K562 (cell line): Measurements from ENCODE around the gene POP7. TPM values are rescaled to one million over a fixed set of nuclear protein-coding genes. Genes with fewer than 3 reads are reported as not detected.

Experiments
- BACH1 ChIP-seq: fragments of 200-800 bp; sonication (Bioruptor generic); IDR thresholded peaks from 2 replicates; pipeline ENCODE4 v1.6.1; 2016; ENCODE audit warnings: missing genetic modification characterization, missing compliant biosample characterization
- FOXP1 ChIP-seq: sonication (generic); formaldehyde crosslinking; IDR thresholded peaks from 2 replicates; pipeline ENCODE4 v1.8.0; 2022; ENCODE audit warnings: mild to moderate bottlenecking, missing genetic modification reagents
- HCFC1 ChIP-seq: IDR thresholded peaks from 2 replicates; pipeline ENCODE4 v1.6.1; 2012; ENCODE audit warnings: low read depth, low read length, improper control_type of control experiment
- HEY1 ChIP-seq: fragments of 250-450 bp; sonication (Bioruptor Pico); IDR thresholded peaks from 2 replicates; pipeline ENCODE4 v1.5.0; 2020; ENCODE audit warnings: mild to moderate bottlenecking, moderate library complexity, borderline replicate concordance
- KLF10 ChIP-seq: fragments of 250-450 bp; sonication (Bioruptor Pico); IDR thresholded peaks from 2 replicates; pipeline ENCODE4 v1.6.1; 2021; ENCODE audit warnings: matching md5 sums
- MCM2 ChIP-seq: fragments of 450-650 bp; IDR thresholded peaks from 2 replicates; pipeline ENCODE4 v1.6.1; 2017; ENCODE audit warnings: low read depth, mild to moderate bottlenecking
- MEF2D ChIP-seq: conservative IDR thresholded peaks from 2 replicates; pipeline ENCODE4 v1.6.1; 2016; ENCODE audit warnings: low read depth, missing genetic modification characterization, missing compliant biosample characterization
- NFRKB ChIP-seq: fragments of 450-650 bp; IDR thresholded peaks from 2 replicates; pipeline ENCODE4 v1.6.1; 2016; ENCODE audit warnings: low read depth
- NR2C2 ChIP-seq, 2 experiments: fragments of 200-800 bp in 1 of 2; sonication (Bioruptor generic) in 1 of 2; sonication (generic) in 1 of 2; formaldehyde crosslinking in 1 of 2; IDR thresholded peaks; 2 replicates each; pipeline versions ENCODE4 v1.6.1 to v1.8.0; 2016 to 2022; ENCODE audit warnings: mild to moderate bottlenecking in 1 of 2, missing compliant biosample characterization in 1 of 2, missing genetic modification characterization in 1 of 2, missing genetic modification reagents in 1 of 2
- NUFIP1 ChIP-seq: fragments of 450-650 bp; IDR thresholded peaks from 2 replicates; pipeline ENCODE4 v1.6.1; 2018; ENCODE audit not compliant: partially characterized antibody
- POLR3A ChIP-seq: IDR thresholded peaks from 2 replicates; pipeline ENCODE4 v1.6.1; 2011; ENCODE audit warnings: borderline replicate concordance, mild to moderate bottlenecking, moderate library complexity; ENCODE audit not compliant: insufficient read length, insufficient read depth; ENCODE audit errors: extremely low read depth
- SRSF9 ChIP-seq: fragments of 200-400 bp; formaldehyde crosslinking; IDR thresholded peaks from 2 replicates; pipeline ENCODE4 v1.6.1; 2017; ENCODE audit warnings: low read depth, low read length, borderline replicate concordance
- ZC3H8 ChIP-seq: fragments of 450-650 bp; IDR thresholded peaks from 2 replicates; pipeline ENCODE4 v1.6.1; 2017
- ZKSCAN1 ChIP-seq: fragments of 150-350 bp; IDR thresholded peaks from 2 replicates; pipeline ENCODE4 v1.6.1; 2016; ENCODE audit warnings: low read depth, low read length
- ZNF778 ChIP-seq: fragments of 450-650 bp; formaldehyde crosslinking; IDR thresholded peaks from 2 replicates; pipeline ENCODE4 v1.4.0; 2020; ENCODE audit warnings: mild to moderate bottlenecking, moderate library complexity
- polyA plus RNA-seq, 8 experiments: library from polyadenylated mRNA; depleted of rRNA in 4 of 8; stranded (reverse) in 5 of 8; unstranded in 3 of 8; fragments of >200 nt; fragmentation: Nextera tagmentation in 2 of 8; fragmentation: Illumina TruSeq in 1 of 8; extraction: Ambion mirVana in 2 of 8; extraction: Trizol in 1 of 8; gene quantifications; 2 replicates each; pipeline versions ENCODE4 v1.2.1 to v1.2.3, GENCODE V29; 2011 to 2014; ENCODE audit warnings: inconsistent platforms in 1 of 8, missing spikeins in 1 of 8
- total RNA-seq, 7 experiments: library from RNA; depleted of rRNA in 6 of 7; stranded (reverse); fragments of >200 nt in 6 of 7; fragmentation: Illumina TruSeq in 2 of 7; extraction: Trizol in 2 of 7; gene quantifications; 2 replicates each; pipeline versions ENCODE4 v1.2.1 to v1.2.3, GENCODE V29; 2011 to 2021; ENCODE audit warnings: low replicate concordance in 1 of 7
- TF ChIP-seq, protein P1 (sequence below): fragments of 250-450 bp; sonication (Bioruptor Pico); IDR thresholded peaks from 2 replicates; pipeline ENCODE4 v1.8.0; 2021; ENCODE audit warnings: mild to moderate bottlenecking, moderate library complexity
- TF ChIP-seq, protein P2 (sequence below): fragments of 250-450 bp; sonication (Bioruptor Pico); IDR thresholded peaks from 2 replicates; pipeline ENCODE4 v1.8.0; 2021; ENCODE audit warnings: moderate library complexity, mild to moderate bottlenecking, inconsistent platforms
- TF ChIP-seq, protein P3 (sequence below): fragments of 250-450 bp; sonication (Bioruptor Pico); IDR thresholded peaks from 2 replicates; pipeline ENCODE4 v1.8.0; 2022; ENCODE audit warnings: moderate library complexity, mild to moderate bottlenecking, inconsistent platforms
- TF ChIP-seq, protein P4 (sequence below): sonication (generic); formaldehyde crosslinking; IDR thresholded peaks from 2 replicates; pipeline ENCODE4 v1.8.0; 2022; ENCODE audit warnings: missing genetic modification reagents, mild to moderate bottlenecking, borderline replicate concordance

POP7 gene
- total and polyA plus RNA-seq, 9 of the 15 experiments (the other 6 are each of a cell fraction or from before 2014, with no cell fraction given): 11.5 to 163 (median 68.9) TPM

DNA sequence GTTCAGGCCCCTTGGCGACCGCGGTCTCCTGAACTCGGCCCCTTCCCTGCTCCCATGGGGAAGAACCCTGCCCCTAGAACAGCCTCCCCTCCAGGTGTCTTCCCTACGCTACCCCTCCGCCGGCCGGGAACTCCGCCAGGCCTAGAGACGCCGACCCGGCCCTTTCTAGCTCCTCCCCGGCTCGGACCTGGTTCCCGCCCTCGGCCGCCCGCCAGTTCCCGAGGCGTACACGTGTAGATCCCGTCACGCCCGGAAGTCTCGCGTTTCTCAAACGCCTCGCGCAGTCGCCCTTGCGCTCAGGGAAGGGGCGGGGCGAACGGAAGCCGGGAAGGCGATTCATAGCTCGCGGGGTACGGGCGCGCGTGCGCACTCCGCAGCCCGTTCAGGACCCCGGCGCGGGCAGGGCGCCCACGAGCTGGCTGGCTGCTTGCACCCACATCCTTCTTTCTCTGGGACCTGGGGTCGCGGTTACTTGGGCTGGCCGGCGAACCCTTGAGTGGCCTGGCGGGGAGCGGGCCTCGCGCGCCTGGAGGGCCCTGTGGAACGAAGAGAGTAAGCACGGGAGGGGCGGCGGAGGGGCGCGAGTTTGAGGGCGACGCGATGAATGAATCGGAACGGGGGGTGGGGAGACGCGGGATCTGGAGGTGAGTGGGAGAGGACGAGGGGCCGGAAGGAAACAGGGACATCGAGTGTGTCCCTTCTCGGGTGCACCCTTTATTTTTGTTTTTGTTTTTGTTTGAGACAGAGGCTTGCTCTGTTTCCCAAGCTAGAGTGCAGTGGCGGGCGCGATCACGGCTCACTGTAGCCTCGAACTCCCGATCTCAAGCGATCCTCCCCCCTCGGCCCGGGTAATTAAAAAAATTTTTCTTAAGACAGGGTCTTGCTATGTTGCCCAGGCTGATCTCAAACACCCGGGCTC is at the start of gene POP7 (continued):
- TF ChIP-seq FOXP1 (peak; percentile 75; the same call in 1 of the 2 replicates), HCFC1 (peak; percentile 68; the same call in 1 of the 2 replicates), NUFIP1 (no peak), ZC3H8 (no peak), MEF2D (tag) (no peak), BACH1 (tag) (no peak), MCM2 (no peak), ZNF778 (CRISPR knock-in tag) (no peak), HEY1 (CRISPR knock-in tag) (no peak), NFRKB (peak; percentile 16; the same call in 1 of the 2 replicates), SRSF9 (no peak), KLF10 (CRISPR knock-in tag) (no peak), POLR3A (no peak), ZKSCAN1 (no peak), NR2C2 (CRISPR knock-in tag; IDR thresholded peaks at IDR 0.05) (peak; percentile 36; the same call in 1 of the 2 replicates), NR2C2 (tag; IDR thresholded peaks at IDR 0.05) (peak; percentile 43; the same call in 1 of the 2 replicates)
- TF ChIP-seq, protein P1, sequence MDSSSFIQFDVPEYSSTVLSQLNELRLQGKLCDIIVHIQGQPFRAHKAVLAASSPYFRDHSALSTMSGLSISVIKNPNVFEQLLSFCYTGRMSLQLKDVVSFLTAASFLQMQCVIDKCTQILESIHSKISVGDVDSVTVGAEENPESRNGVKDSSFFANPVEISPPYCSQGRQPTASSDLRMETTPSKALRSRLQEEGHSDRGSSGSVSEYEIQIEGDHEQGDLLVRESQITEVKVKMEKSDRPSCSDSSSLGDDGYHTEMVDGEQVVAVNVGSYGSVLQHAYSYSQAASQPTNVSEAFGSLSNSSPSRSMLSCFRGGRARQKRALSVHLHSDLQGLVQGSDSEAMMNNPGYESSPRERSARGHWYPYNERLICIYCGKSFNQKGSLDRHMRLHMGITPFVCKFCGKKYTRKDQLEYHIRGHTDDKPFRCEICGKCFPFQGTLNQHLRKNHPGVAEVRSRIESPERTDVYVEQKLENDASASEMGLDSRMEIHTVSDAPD (CRISPR knock-in tag): no peak
- TF ChIP-seq, protein P2, sequence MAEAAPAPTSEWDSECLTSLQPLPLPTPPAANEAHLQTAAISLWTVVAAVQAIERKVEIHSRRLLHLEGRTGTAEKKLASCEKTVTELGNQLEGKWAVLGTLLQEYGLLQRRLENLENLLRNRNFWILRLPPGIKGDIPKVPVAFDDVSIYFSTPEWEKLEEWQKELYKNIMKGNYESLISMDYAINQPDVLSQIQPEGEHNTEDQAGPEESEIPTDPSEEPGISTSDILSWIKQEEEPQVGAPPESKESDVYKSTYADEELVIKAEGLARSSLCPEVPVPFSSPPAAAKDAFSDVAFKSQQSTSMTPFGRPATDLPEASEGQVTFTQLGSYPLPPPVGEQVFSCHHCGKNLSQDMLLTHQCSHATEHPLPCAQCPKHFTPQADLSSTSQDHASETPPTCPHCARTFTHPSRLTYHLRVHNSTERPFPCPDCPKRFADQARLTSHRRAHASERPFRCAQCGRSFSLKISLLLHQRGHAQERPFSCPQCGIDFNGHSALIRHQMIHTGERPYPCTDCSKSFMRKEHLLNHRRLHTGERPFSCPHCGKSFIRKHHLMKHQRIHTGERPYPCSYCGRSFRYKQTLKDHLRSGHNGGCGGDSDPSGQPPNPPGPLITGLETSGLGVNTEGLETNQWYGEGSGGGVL (CRISPR knock-in tag): no peak
- TF ChIP-seq, protein P3, sequence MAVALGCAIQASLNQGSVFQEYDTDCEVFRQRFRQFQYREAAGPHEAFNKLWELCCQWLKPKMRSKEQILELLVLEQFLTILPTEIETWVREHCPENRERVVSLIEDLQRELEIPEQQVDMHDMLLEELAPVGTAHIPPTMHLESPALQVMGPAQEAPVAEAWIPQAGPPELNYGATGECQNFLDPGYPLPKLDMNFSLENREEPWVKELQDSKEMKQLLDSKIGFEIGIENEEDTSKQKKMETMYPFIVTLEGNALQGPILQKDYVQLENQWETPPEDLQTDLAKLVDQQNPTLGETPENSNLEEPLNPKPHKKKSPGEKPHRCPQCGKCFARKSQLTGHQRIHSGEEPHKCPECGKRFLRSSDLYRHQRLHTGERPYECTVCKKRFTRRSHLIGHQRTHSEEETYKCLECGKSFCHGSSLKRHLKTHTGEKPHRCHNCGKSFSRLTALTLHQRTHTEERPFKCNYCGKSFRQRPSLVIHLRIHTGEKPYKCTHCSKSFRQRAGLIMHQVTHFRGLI (CRISPR knock-in tag): no peak
- TF ChIP-seq, protein P4, sequence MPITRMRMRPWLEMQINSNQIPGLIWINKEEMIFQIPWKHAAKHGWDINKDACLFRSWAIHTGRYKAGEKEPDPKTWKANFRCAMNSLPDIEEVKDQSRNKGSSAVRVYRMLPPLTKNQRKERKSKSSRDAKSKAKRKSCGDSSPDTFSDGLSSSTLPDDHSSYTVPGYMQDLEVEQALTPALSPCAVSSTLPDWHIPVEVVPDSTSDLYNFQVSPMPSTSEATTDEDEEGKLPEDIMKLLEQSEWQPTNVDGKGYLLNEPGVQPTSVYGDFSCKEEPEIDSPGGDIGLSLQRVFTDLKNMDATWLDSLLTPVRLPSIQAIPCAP (CRISPR knock-in tag): no peak
